CD14-positive monocyte (primary cell): Measurements from ENCODE around the gene TNFAIP2. TPM values are rescaled to one million over a fixed set of nuclear protein-coding genes. Genes with fewer than 3 reads are reported as not detected.

Source experiments
- DNase-seq, 3 donors: peaks; one replicate each; pipeline ENCODE4 v3.0.0-alpha.2; 2011 to 2022
- H2AFZ ChIP-seq: 2 replicates; pipeline ENCODE4 v1.6.0; 2012; ENCODE audit warnings: mild to moderate bottlenecking, low read depth, low read length, inconsistent platforms; ENCODE audit not compliant: insufficient read depth, poor library complexity, severe bottlenecking
- H3K27ac ChIP-seq, 2 donors: 1 replicate in 1 of 2; 2 replicates in 1 of 2; pipeline ENCODE4 v1.5.1; 2012 to 2013; ENCODE audit warnings: low read length in 2 of 2, control low read depth in 1 of 2, inconsistent platforms in 1 of 2, low read depth in 1 of 2, mild to moderate bottlenecking in 1 of 2
- H3K27me3 ChIP-seq, 2 donors: one replicate each; pipeline versions ENCODE4 v1.6.0 to v1.6.1; 2011 to 2013; ENCODE audit warnings: low read length in 2 of 2; ENCODE audit not compliant: control insufficient read depth in 2 of 2, insufficient read depth in 2 of 2
- H3K36me3 ChIP-seq, 2 donors: replicated peaks in 1 of 2; 1 replicate in 1 of 2; 2 replicates in 1 of 2; pipeline versions ENCODE4 v1.5.1 to v1.6.1; 2012 to 2013; ENCODE audit warnings: low read length in 2 of 2, control low read depth in 1 of 2, inconsistent platforms in 1 of 2, mild to moderate bottlenecking in 1 of 2; ENCODE audit not compliant: insufficient read depth in 2 of 2, control insufficient read depth in 1 of 2
- H3K4me1 ChIP-seq, 2 donors: 1 replicate in 1 of 2; 2 replicates in 1 of 2; pipeline versions ENCODE4 v1.5.1 to v1.6.1; 2012 to 2013; ENCODE audit warnings: low read length in 2 of 2, control low read depth in 1 of 2, inconsistent platforms in 1 of 2, mild to moderate bottlenecking in 1 of 2, moderate library complexity in 1 of 2; ENCODE audit not compliant: insufficient read depth in 2 of 2, control insufficient read depth in 1 of 2
- H3K4me2 ChIP-seq: replicated peaks from 2 replicates; pipeline ENCODE3; 2012; ENCODE audit warnings: low read length, moderate library complexity, mild to moderate bottlenecking; ENCODE audit not compliant: poor library complexity, severe bottlenecking; ENCODE audit errors: extremely low read depth
- H3K4me3 ChIP-seq, 3 experiments: fragments of 200-600 bp in 1 of 3; sonication (generic) in 1 of 3; replicated peaks in 1 of 3; 1 replicate in 2 of 3; 2 replicates in 1 of 3; pipeline ENCODE4 v1.5.1; 2011 to 2013; ENCODE audit warnings: low read length in 3 of 3, mild to moderate bottlenecking in 3 of 3, control low read depth in 2 of 3, low read depth in 2 of 3, inconsistent platforms in 1 of 3, moderate library complexity in 1 of 3
- H3K79me2 ChIP-seq: 2 replicates; pipeline ENCODE4 v1.6.0; 2012; ENCODE audit warnings: mild to moderate bottlenecking, control low read depth, inconsistent platforms, low read length, moderate library complexity; ENCODE audit not compliant: insufficient read depth
- H3K9ac ChIP-seq: 2 replicates; pipeline ENCODE4 v1.6.0; 2017; ENCODE audit warnings: low read length, mild to moderate bottlenecking; ENCODE audit not compliant: insufficient read depth, poor library complexity, severe bottlenecking
- H3K9me3 ChIP-seq, 2 donors: replicated peaks in 1 of 2; 1 replicate in 1 of 2; 2 replicates in 1 of 2; pipeline versions ENCODE4 v1.5.1 to v1.6.1; 2012 to 2013; ENCODE audit warnings: low read length in 2 of 2, control low read depth in 1 of 2; ENCODE audit not compliant: control insufficient read depth in 1 of 2, insufficient read depth in 1 of 2
- H4K20me1 ChIP-seq: 2 replicates; pipeline ENCODE4 v1.6.0; 2012; ENCODE audit warnings: mild to moderate bottlenecking, low read length, control low read depth, moderate library complexity; ENCODE audit not compliant: insufficient read depth
- H3K27ac Mint-ChIP-seq, 7 donors: one replicate each; pipeline ENCODE4 v1.8.0; 2020; ENCODE audit warnings: mild to moderate bottlenecking in 7 of 7, mixed read lengths in 7 of 7, moderate library complexity in 6 of 7, inconsistent platforms in 2 of 7
- H3K27me3 Mint-ChIP-seq, 3 donors: one replicate each; pipeline ENCODE4 v1.8.0; 2021 to 2022; ENCODE audit warnings: low read depth in 3 of 3, mild to moderate bottlenecking in 3 of 3, mixed read lengths in 3 of 3, moderate library complexity in 3 of 3, inconsistent platforms in 1 of 3
- H3K36me3 Mint-ChIP-seq, 2 donors: one replicate each; pipeline ENCODE4 v1.8.0; 2020; ENCODE audit warnings: mixed read lengths in 2 of 2, inconsistent platforms in 1 of 2, mild to moderate bottlenecking in 1 of 2
- H3K4me1 Mint-ChIP-seq: one replicate; pipeline ENCODE4 v1.8.0; 2020; ENCODE audit warnings: mild to moderate bottlenecking, mixed read lengths
- H3K4me3 Mint-ChIP-seq, 2 donors: one replicate each; pipeline ENCODE4 v1.8.0; 2020; ENCODE audit warnings: mild to moderate bottlenecking in 2 of 2, mixed read lengths in 2 of 2, moderate library complexity in 1 of 2
- H3K9me3 Mint-ChIP-seq, 7 donors: one replicate each; pipeline ENCODE4 v1.8.0; 2020 to 2022; ENCODE audit warnings: mixed read lengths in 7 of 7, mild to moderate bottlenecking in 6 of 7, moderate library complexity in 6 of 7, inconsistent platforms in 2 of 7
- whole genome bisulfite sequencing: methylation state at CpG from one replicate; pipeline ENCODE4 v1.1.5; 2013; ENCODE audit warnings: missing lambda C conversion rate; ENCODE audit not compliant: insufficient coverage; 5-methylcytosine and 5-hydroxymethylcytosine counted together
- intact Hi-C, 2 donors: fragments of 100-400 bp; cut with micrococcal nuclease; formaldehyde crosslinking; loops; one replicate each; pipeline versions ENCODE4 v1.15.0 to v1.15.1; 2023
- polyA plus RNA-seq, 3 donors: library from polyadenylated mRNA; depleted of rRNA in 1 of 3; unstranded in 2 of 3; stranded (reverse) in 1 of 3; fragments of 300-500 nt in 2 of 3; fragments of >200 nt in 1 of 3; fragmentation: Illumina TruSeq in 2 of 3; gene quantifications; 1 replicate in 2 of 3; 2 replicates in 1 of 3; pipeline ENCODE4 v1.2.3, GENCODE V29; 2012 to 2021
- TF ChIP-seq, protein P1 (sequence below): fragments of 200-600 bp; IDR thresholded peaks from one replicate; pipeline ENCODE4 v1.8.0; 2022; ENCODE audit warnings: antibody characterized with exemption, mild to moderate bottlenecking

Gene TNFAIP2
- polyA plus RNA-seq, 3 donors, result 41.5 to 1,807 (median 50.8) TPM

- no peak overlapping the region for H3K4me3 ChIP-seq
- no peaks in the 10 kb centered on the region for H3K36me3 ChIP-seq
- H3K4me2 ChIP-seq, result no peak overlapping the region
- H2AFZ ChIP-seq, result no peak overlapping the region
- H3K4me1 Mint-ChIP-seq, result peaks cover 72% of the 10 kb centered on the region
- H3K27me3 Mint-ChIP-seq, result peaks cover 7 to 11% (median 10%) of the 10 kb centered on the region in 3 donors
- H3K27ac ChIP-seq, result no peak overlapping the region
- no peak overlapping the region for H3K9ac ChIP-seq
- peak in 2 of 3 donors; percentile 18 to 64 for DNase-seq
- 79% methylated on average over 31 of the region's 32 CpGs for WGBS
- no peaks in the 10 kb centered on the region for H4K20me1 ChIP-seq
- TF ChIP-seq, protein P1, sequence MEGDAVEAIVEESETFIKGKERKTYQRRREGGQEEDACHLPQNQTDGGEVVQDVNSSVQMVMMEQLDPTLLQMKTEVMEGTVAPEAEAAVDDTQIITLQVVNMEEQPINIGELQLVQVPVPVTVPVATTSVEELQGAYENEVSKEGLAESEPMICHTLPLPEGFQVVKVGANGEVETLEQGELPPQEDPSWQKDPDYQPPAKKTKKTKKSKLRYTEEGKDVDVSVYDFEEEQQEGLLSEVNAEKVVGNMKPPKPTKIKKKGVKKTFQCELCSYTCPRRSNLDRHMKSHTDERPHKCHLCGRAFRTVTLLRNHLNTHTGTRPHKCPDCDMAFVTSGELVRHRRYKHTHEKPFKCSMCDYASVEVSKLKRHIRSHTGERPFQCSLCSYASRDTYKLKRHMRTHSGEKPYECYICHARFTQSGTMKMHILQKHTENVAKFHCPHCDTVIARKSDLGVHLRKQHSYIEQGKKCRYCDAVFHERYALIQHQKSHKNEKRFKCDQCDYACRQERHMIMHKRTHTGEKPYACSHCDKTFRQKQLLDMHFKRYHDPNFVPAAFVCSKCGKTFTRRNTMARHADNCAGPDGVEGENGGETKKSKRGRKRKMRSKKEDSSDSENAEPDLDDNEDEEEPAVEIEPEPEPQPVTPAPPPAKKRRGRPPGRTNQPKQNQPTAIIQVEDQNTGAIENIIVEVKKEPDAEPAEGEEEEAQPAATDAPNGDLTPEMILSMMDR, result no peak
- no peaks in the 10 kb centered on the region for H3K9me3 ChIP-seq
- H3K27ac Mint-ChIP-seq, result peak overlapping the region in 2 of 7 donors; percentile 54 to 81
- intact Hi-C loops, result no loop called here
- H3K36me3 Mint-ChIP-seq, result no peaks in the 10 kb centered on the region
- H3K4me3 Mint-ChIP-seq, result no peak overlapping the region
- H3K79me2 ChIP-seq, result no peaks in the 10 kb centered on the region
- peaks cover 77 to 84% of the 10 kb centered on the region in 2 donors for H3K4me1 ChIP-seq
- peaks cover under 1% of the 10 kb centered on the region in 2 donors for H3K27me3 ChIP-seq
- peaks cover 0 to 1% (median 0%) of the 10 kb centered on the region in 7 donors for H3K9me3 Mint-ChIP-seq
Observed at GRCh38 chr14:103109535-103110441, 13.5 kb upstream of the TNFAIP2 start.

- intact Hi-C loops, result no loop called here
- peaks cover 2 to 4% (median 3%) of the 10 kb centered on the region in 3 donors for H3K27me3 Mint-ChIP-seq
- no peak overlapping the region for H2AFZ ChIP-seq
- H3K4me2 ChIP-seq, result peak overlapping the region; percentile 45
- H3K9ac ChIP-seq, result no peak overlapping the region
- H3K9me3 Mint-ChIP-seq, result peaks cover 0 to 1% (median 0%) of the 10 kb centered on the region in 7 donors
- H3K27me3 ChIP-seq, result no peaks in the 10 kb centered on the region
- H3K36me3 ChIP-seq, result no peaks in the 10 kb centered on the region
- no peaks in the 10 kb centered on the region for H3K36me3 Mint-ChIP-seq
- TF ChIP-seq, protein P1, result no peak
- H3K4me1 ChIP-seq, result peaks cover 77 to 84% of the 10 kb centered on the region in 2 donors
- peak overlapping the region in 5 of 7 donors; percentile 13 to 80 (median 67) for H3K27ac Mint-ChIP-seq
- H3K27ac ChIP-seq, result peak overlapping the region; percentile 23 to 45
- peaks cover 72% of the 10 kb centered on the region for H3K4me1 Mint-ChIP-seq
- no peak overlapping the region for H3K4me3 Mint-ChIP-seq
- H3K4me3 ChIP-seq, result peak overlapping the region in 1 of 3 experiments; percentile 40
- H4K20me1 ChIP-seq, result no peaks in the 10 kb centered on the region
- WGBS, result 87% methylated on average over 13 of the region's 14 CpGs
- H3K9me3 ChIP-seq, result no peaks in the 10 kb centered on the region
- DNase-seq, result no peak
- no peaks in the 10 kb centered on the region for H3K79me2 ChIP-seq
Observed at GRCh38 chr14:103110681-103111231, 12.5 kb upstream of the TNFAIP2 start.
